GM10266 (cell line): ENCODE data around the gene TNFRSF12A.
"Not testable (repeated sequence)": the region's sequence is repeated elsewhere in the genome, so short reads cannot be mapped to it uniquely, and the experiment has no call there.

ENCODE experiments used
- DNase-seq: peaks from one replicate; pipeline ENCODE4 v3.0.0; 2012; ENCODE audit errors: extremely low spot score
- CTCF ChIP-seq: IDR thresholded peaks from 2 replicates; pipeline ENCODE4 v1.5.1; 2012; ENCODE audit warnings: mild to moderate bottlenecking, low read depth; ENCODE audit not compliant: control insufficient read depth, insufficient read depth; ENCODE audit errors: missing control alignments

The TNFRSF12A gene

GRCh38 chr16:3045758-3046640 is 25.8 kb downstream of the TNFRSF12A start, which contains the start of gene MMP25:
MMP25 (plus strand) TSS chr16:3046561; CDS start chr16:3046918, 357 bp downstream.
- no peak for TF ChIP-seq CTCF
- peak; percentile 84 for DNase-seq

GRCh38 chr16:3046641-3047386 is 26.6 kb downstream of the TNFRSF12A start:
- DNase-seq, result no peak
- no peak for TF ChIP-seq CTCF

DNA sequence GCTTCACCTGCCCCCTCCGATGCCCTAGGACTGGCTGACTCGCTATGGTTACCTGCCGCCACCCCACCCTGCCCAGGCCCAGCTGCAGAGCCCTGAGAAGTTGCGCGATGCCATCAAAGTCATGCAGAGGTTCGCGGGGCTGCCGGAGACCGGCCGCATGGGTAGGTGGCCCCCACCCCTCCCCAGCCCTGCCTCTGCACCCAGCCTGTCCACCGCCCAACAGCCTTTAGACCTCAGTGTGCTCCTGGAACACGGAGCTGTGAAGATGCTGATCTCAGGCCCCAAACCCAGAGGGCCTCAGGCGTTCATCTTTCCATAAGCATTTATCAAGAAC is 27.2 kb downstream of the TNFRSF12A start:
- no peak for TF ChIP-seq CTCF
- no peak for DNase-seq

- no peak for DNase-seq
- no peak for TF ChIP-seq CTCF
Observed at GRCh38 chr16:3049921-3050481, 29.8 kb downstream of the TNFRSF12A start.

DNA sequence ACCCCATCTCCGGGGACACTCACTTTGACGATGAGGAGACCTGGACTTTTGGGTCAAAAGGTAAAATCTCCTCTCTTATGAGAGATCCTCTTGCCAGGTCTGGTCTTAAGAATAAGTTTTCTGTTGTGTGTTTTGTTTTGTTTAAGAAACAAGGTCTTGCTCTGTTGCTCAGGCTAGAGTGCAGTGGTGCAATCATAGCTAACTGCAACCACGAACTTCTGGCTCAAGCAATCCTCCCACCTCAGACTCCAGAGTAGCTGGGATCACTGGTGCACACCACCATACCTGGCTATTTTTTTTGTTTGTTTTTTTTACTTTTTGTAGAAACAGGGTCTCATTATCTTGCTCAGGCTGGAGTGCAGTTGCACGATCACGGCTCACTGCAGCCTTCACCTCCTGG is 30.3 kb downstream of the TNFRSF12A start:
- DNase-seq, result no peak
- no peak for TF ChIP-seq CTCF

DNA sequence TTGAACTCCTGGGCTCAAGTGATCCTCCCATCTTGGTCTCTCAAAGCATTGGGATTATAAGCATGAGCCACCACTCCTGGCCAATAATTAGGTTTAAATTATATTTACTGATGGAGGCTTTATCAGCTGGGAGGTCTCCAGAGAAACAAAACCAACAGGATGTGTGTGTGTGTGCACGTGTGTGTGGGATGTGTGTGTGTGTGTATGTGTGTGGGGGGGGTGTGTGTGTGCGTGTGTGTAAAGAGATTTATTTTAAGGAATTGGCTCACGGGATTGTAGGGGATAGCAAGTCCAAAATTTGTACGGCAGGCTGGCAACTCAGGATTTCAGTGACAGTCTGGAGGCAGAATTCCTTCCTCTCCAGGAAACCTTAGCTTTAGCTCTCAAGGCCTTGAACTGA is 30.8 kb downstream of the TNFRSF12A start:
- no peak for DNase-seq
- TF ChIP-seq CTCF, result no peak

DNA sequence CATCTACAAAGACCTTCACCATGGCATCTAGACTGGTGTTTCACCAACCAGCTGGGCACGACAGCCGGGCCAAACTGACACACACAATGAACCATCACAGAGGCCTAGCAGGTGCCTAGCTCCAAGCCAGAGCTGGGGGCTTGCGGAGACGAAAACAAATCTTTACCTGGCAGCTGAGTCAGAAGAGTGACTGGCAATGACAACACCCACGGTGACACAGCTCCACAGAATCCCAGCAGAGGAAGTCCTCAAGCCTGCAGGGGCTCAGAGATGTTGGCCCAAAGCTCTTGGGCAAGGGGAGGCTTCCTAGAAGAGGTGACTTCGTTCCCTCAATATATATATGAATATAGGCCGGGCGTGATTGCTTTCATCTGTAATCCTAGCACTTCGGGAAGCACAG is 31.3 kb downstream of the TNFRSF12A start:
- no peak for TF ChIP-seq CTCF
- DNase-seq, result no peak

DNA sequence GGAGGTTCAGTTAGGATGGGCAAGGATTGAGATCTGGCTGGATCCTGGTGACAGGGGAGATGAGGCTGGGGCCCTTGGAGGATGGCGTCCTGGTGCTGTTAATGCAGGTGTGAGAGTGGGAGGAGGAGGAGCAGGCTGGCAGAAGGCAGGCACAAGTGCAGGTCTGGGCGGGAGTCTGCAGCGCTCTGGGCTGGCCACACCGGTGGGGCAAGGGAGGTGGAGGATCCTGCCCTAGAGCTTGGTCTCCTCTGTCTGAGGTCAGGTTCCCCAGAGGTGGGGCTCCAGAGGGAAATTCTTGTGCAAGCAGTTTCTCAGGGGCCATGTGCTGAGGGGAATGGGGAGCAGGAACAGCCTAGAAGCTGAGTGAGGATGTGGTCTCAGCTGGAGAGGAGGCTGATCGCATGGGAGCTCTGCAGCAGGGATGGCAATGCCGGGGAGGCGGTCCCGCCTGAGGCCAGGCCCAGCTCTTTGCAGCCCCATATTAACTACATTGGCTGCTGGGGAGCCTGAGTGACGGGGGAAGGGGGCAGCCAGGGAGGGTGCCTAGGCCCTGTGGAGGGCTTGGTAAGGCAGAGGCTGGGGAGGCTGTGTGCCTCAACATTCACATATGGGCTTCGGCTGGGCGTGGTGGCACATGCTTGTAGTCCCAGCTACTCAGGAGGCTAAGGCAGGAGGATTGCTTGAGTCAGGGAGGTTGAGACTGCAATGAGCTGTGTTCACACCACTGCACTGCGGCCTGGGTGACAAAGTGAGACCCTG is 32.6 kb downstream of the TNFRSF12A start:
- not testable (repeated sequence) for DNase-seq

DNA sequence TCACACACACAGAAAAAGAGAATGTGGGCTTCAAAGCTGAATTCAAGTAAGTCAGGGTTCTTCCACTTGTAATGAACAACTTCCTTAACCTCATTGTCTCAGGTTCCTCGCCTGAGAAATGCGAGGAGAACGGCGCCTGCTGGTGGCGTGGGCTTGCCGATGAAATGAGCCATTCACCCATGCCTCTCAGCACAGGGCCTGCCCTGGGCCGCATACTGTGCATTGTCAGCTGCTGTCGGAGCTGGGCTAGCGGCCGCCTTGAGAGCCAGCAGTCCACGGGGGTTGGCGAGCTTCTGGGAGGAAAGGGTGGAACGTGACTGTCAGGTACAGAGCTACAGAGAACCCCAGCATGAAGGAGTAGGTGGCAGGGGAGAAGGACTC is 33.2 kb downstream of the TNFRSF12A start:
- not testable (repeated sequence) for DNase-seq
